ENCODE measurements around the gene SPEM3. TPM values are rescaled to one million over a fixed set of nuclear protein-coding genes. Genes with fewer than 3 reads are reported as not detected.

Gene SPEM3
- total and polyA plus RNA-seq, 2 of the 13 experiments (the other 11 are each of a cell fraction or from before 2014, with no cell fraction given), result not detected

- no peak for TF ChIP-seq KDM3A (CRISPR knock-in tag; IDR thresholded peaks at IDR 0.05; ENCODE audit: low read depth)
- TF ChIP-seq ZNF510 (CRISPR knock-in tag; IDR thresholded peaks at IDR 0.05; ENCODE audit: low read depth), result no peak
- TF ChIP-seq ONECUT2 (CRISPR knock-in tag; IDR thresholded peaks at IDR 0.05), result no peak
- peak; percentile 87 for TF ChIP-seq ZFY (CRISPR knock-in tag; IDR thresholded peaks at IDR 0.05)
- TF ChIP-seq NR1H2 (CRISPR knock-in tag; IDR thresholded peaks at IDR 0.05; ENCODE audit: borderline replicate concordance, low read depth), result 0 out of 2 replicates have a peak, but pooled peaks have one; percentile 43
- TF ChIP-seq KAT8 (CRISPR knock-in tag; IDR thresholded peaks at IDR 0.05), result no peak; the same call in none of the 2 replicates
- TF ChIP-seq RBM22 (optimal IDR thresholded peaks at IDR 0.05; ENCODE audit: low read length), result no peak
- TF ChIP-seq FOXO1 (CRISPR knock-in tag; IDR thresholded peaks at IDR 0.05), result no peak
- no peak; the same call in 1 of the 2 replicates for TF ChIP-seq ZSCAN31 (CRISPR knock-in tag; IDR thresholded peaks at IDR 0.05; ENCODE audit: low read depth)
- TF ChIP-seq SOX13 (IDR thresholded peaks at IDR 0.05), result no peak
- TF ChIP-seq SOX13 (CRISPR knock-in tag; conservative IDR thresholded peaks at IDR 0.05 in 1 of 2, IDR thresholded peaks at IDR 0.05 in 1 of 2), result no peak
- no peak for TF ChIP-seq PPARG (CRISPR knock-in tag; conservative IDR thresholded peaks at IDR 0.05)
- no peak for TF ChIP-seq NFE2L1 (CRISPR knock-in tag; IDR thresholded peaks at IDR 0.05; ENCODE audit: borderline replicate concordance)
- TF ChIP-seq FUBP1 (CRISPR knock-in tag; IDR thresholded peaks at IDR 0.05; ENCODE audit: borderline replicate concordance), result no peak
- peak; percentile 31 to 33; a peak in 1 of 4 replicates for TF ChIP-seq HMGXB4 (CRISPR knock-in tag; IDR thresholded peaks at IDR 0.05; ENCODE audit: borderline replicate concordance in 1 of 2, low read depth in 1 of 2)
- TF ChIP-seq ARID3A (IDR thresholded peaks at IDR 0.05; ENCODE audit: low read depth, low read length), result peak; percentile 63; the same call in 1 of the 2 replicates
- no peak for TF ChIP-seq ZNF460 (CRISPR knock-in tag; IDR thresholded peaks at IDR 0.05; ENCODE audit: borderline replicate concordance)
- TF ChIP-seq, protein P1, sequence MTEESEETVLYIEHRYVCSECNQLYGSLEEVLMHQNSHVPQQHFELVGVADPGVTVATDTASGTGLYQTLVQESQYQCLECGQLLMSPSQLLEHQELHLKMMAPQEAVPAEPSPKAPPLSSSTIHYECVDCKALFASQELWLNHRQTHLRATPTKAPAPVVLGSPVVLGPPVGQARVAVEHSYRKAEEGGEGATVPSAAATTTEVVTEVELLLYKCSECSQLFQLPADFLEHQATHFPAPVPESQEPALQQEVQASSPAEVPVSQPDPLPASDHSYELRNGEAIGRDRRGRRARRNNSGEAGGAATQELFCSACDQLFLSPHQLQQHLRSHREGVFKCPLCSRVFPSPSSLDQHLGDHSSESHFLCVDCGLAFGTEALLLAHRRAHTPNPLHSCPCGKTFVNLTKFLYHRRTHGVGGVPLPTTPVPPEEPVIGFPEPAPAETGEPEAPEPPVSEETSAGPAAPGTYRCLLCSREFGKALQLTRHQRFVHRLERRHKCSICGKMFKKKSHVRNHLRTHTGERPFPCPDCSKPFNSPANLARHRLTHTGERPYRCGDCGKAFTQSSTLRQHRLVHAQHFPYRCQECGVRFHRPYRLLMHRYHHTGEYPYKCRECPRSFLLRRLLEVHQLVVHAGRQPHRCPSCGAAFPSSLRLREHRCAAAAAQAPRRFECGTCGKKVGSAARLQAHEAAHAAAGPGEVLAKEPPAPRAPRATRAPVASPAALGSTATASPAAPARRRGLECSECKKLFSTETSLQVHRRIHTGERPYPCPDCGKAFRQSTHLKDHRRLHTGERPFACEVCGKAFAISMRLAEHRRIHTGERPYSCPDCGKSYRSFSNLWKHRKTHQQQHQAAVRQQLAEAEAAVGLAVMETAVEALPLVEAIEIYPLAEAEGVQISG (CRISPR knock-in tag; IDR thresholded peaks at IDR 0.05), result peak; percentile 41; the same call in 1 of the 2 replicates
- TF ChIP-seq ATAD3A (CRISPR knock-in tag; IDR thresholded peaks at IDR 0.05), result no peak
- no peak for TF ChIP-seq PAWR (CRISPR knock-in tag; IDR thresholded peaks at IDR 0.05; ENCODE audit: borderline replicate concordance)
- TF ChIP-seq MYC (CRISPR knock-in tag; IDR thresholded peaks at IDR 0.05; ENCODE audit: borderline replicate concordance), result peak; percentile 31; the same call in 1 of the 2 replicates
Measured at GRCh38 chr17:7403977-7404736, 24.5 kb upstream of the SPEM3 start, which contains the start of gene TMEM256 (continued).

All from HepG2 (cell line).